Measurements from ENCODE around the gene HK1.

- TF ChIP-seq GATA2 (IDR thresholded peaks at IDR 0.05; ENCODE audit: low read depth, low read length), result no peak
- no peak for TF ChIP-seq GATA3 (IDR thresholded peaks at IDR 0.05; ENCODE audit: low read depth, low read length)
These were observed 89.2 kb downstream of the HK1 start for GRCh38 chr10:69367469-69367868.

Measured in SH-SY5Y (cell line).